K562 (cell line): ENCODE measurements around the gene COL23A1. TPM values are rescaled to one million over a fixed set of nuclear protein-coding genes. Genes with fewer than 3 reads are reported as not detected.

Experiments
- ATAC-seq: fragments of 200-7000 bp; cut with Tn5 transposase; 3 replicates; pipeline ENCODE4 v1.9.1; 2020; ENCODE audit warnings: moderate library complexity
- BruUV-seq: library from RNA; stranded (reverse); fragments of 400-500 nt; replicated peaks from 2 replicates; lab custom pipeline; 2021; lab: Mats Ljungman, UMichigan
- CTCF ChIA-PET: fragments of 300-600 bp; formaldehyde crosslinking; extraction: SDS; loops from one replicate; lab custom pipeline; 2021; ENCODE audit warnings: low intra/inter-chr PET ratio; lab: Yijun Ruan, JAX
- POLR2A ChIA-PET: fragments of 300-600, 350-650 bp; sonication (Branson Sonifier 250); formaldehyde crosslinking; extraction: SDS; loops from one replicate; lab custom pipeline; 2021; ENCODE audit warnings: antibody characterized with exemption, inconsistent platforms; lab: Yijun Ruan, JAX
- DNase-seq, 4 experiments: peaks; one replicate each; pipeline versions ENCODE4 v3.0.0 to v3.0.0-alpha.2; 2011 to 2018; ENCODE audit warnings: low spot score in 3 of 4, mixed read lengths in 3 of 4; ENCODE audit errors: extremely low read depth in 1 of 4
- FAIRE-seq: peaks from 2 replicates; lab custom pipeline; 2011; peaks lifted over from hg19 to GRCh38; lab: Jason Lieb, UNC
- H2AFZ ChIP-seq: 2 replicates; pipeline ENCODE4 v1.6.0; 2011; ENCODE audit warnings: low read depth, low read length, control low read depth, inconsistent platforms
- H3K27ac ChIP-seq: fragments of 200-600 bp; 3 replicates; pipeline ENCODE4 v1.8.0; 2011; ENCODE audit warnings: low read depth, mild to moderate bottlenecking, control low read depth, inconsistent platforms, low read length, moderate library complexity, mixed read lengths; ENCODE audit errors: extremely low read depth
- H3K27me3 ChIP-seq, 2 experiments: fragments of 300-600 bp in 1 of 2; 2 replicates in 1 of 2; 3 replicates in 1 of 2; pipeline versions ENCODE4 v1.6.0 to v1.8.0; 2011; ENCODE audit warnings: inconsistent platforms in 2 of 2, low read length in 2 of 2, mild to moderate bottlenecking in 1 of 2, mixed read lengths in 1 of 2, moderate library complexity in 1 of 2; ENCODE audit not compliant: control insufficient read depth in 2 of 2, insufficient read depth in 2 of 2
- H3K36me3 ChIP-seq: fragments of 300-600 bp; 3 replicates; pipeline ENCODE4 v1.8.0; 2011; ENCODE audit warnings: mild to moderate bottlenecking, low read length, inconsistent platforms; ENCODE audit not compliant: control insufficient read depth, insufficient read depth
- H3K4me1 ChIP-seq, 2 experiments: fragments of 200-600 bp in 1 of 2; replicated peaks in 1 of 2; 2 replicates in 1 of 2; 3 replicates in 1 of 2; pipeline versions ENCODE4 v1.5.1 to v1.8.0; 2011; ENCODE audit warnings: inconsistent platforms in 2 of 2, low read length in 2 of 2, mild to moderate bottlenecking in 1 of 2, mixed read lengths in 1 of 2, moderate library complexity in 1 of 2; ENCODE audit not compliant: control insufficient read depth in 2 of 2, insufficient read depth in 2 of 2
- H3K4me2 ChIP-seq: 2 replicates; pipeline ENCODE4 v1.6.1; 2011; ENCODE audit warnings: low read length, control low read depth, inconsistent platforms, mixed read lengths; ENCODE audit not compliant: insufficient read depth
- H3K4me3 ChIP-seq: fragments of 200-600 bp; sonication (generic), shearing (Covaris generic); 2 replicates; pipeline ENCODE4 v1.5.1; 2016; ENCODE audit warnings: control low read depth, inconsistent platforms
- H3K79me2 ChIP-seq: fragments of 200-600 bp; 3 replicates; pipeline ENCODE4 v1.8.0; 2011; ENCODE audit warnings: low read length, inconsistent platforms; ENCODE audit not compliant: control insufficient read depth, insufficient read depth
- H3K9ac ChIP-seq, 2 experiments: 2 replicates each; pipeline versions ENCODE4 v1.6.0 to v1.6.1; 2011; ENCODE audit warnings: low read depth in 2 of 2, low read length in 2 of 2, control low read depth in 1 of 2, inconsistent platforms in 1 of 2, mild to moderate bottlenecking in 1 of 2, mixed read lengths in 1 of 2; ENCODE audit not compliant: insufficient read depth in 1 of 2
- H3K9me1 ChIP-seq: one replicate; pipeline ENCODE4 v1.6.0; 2011; ENCODE audit warnings: inconsistent platforms, mild to moderate bottlenecking, low read length, moderate library complexity; ENCODE audit not compliant: control insufficient read depth, insufficient read depth
- H3K9me3 ChIP-seq: replicated peaks from 2 replicates; pipeline ENCODE4 v1.5.1; 2011; ENCODE audit warnings: low read depth, low read length, inconsistent platforms; ENCODE audit not compliant: control insufficient read depth, insufficient read depth
- H4K20me1 ChIP-seq: replicated peaks from 2 replicates; pipeline ENCODE4 v1.6.1; 2011; ENCODE audit warnings: low read length, inconsistent platforms, mixed read lengths; ENCODE audit not compliant: control insufficient read depth, insufficient read depth
- KDM4B ChIP-seq, 2 experiments: fragments of 450-650 bp in 1 of 2; sonication (generic) in 1 of 2; IDR thresholded peaks; 2 replicates each; pipeline ENCODE4 v1.6.1; 2016 to 2017; ENCODE audit warnings: borderline replicate concordance in 2 of 2, antibody characterized with exemption in 1 of 2, low read depth in 1 of 2, mild to moderate bottlenecking in 1 of 2
- SETDB1 ChIP-seq: IDR thresholded peaks from one replicate; pipeline ENCODE4 v1.6.1; 2012; ENCODE audit warnings: low read length, control low read depth, inconsistent platforms
- ZFP36 ChIP-seq: fragments of 150-350 bp; IDR thresholded peaks from 2 replicates; pipeline ENCODE4 v1.6.1; 2018; ENCODE audit warnings: low read length, low read depth; ENCODE audit not compliant: partially characterized antibody
- ZNF354B ChIP-seq: fragments of 250-450 bp; sonication (Bioruptor Pico); IDR thresholded peaks from 2 replicates; pipeline ENCODE4 v1.4.0; 2020
- ZNF436 ChIP-seq: fragments of 250-450, 450-650 bp; sonication (Bioruptor Pico); formaldehyde crosslinking; IDR thresholded peaks from 2 replicates; pipeline ENCODE4 v1.7.0; 2020; ENCODE audit warnings: mild to moderate bottlenecking
- WGBS: fragments of 100-300 bp; shearing (Covaris generic); methylation state at CpG from one replicate; pipeline ENCODE4 v1.1.6; 2016; ENCODE audit warnings: low coverage, mixed read lengths; ENCODE audit not compliant: insufficient coverage; ENCODE audit errors: missing lambda C conversion rate; 5-methylcytosine and 5-hydroxymethylcytosine counted together
- in situ Hi-C: fragments of 300-500 bp; cut with MboI; formaldehyde crosslinking; loops from 4 replicates; pipeline ENCODE4 v1.15.0; 2018; ENCODE audit warnings: inconsistent platforms, mixed read lengths
- intact Hi-C: fragments of 100-400 bp; cut with micrococcal nuclease; formaldehyde crosslinking; loops from 2 replicates; pipeline ENCODE4 v1.14.2; 2022
- polyA plus RNA-seq, 8 experiments: library from polyadenylated mRNA; depleted of rRNA in 4 of 8; stranded (reverse) in 5 of 8; unstranded in 3 of 8; fragments of >200 nt; fragmentation: Nextera tagmentation in 2 of 8; fragmentation: Illumina TruSeq in 1 of 8; extraction: Ambion mirVana in 2 of 8; extraction: Trizol in 1 of 8; gene quantifications; 2 replicates each; pipeline versions ENCODE4 v1.2.1 to v1.2.3, GENCODE V29; 2011 to 2014; ENCODE audit warnings: inconsistent platforms in 1 of 8, missing spikeins in 1 of 8
- total RNA-seq, 7 experiments: library from RNA; depleted of rRNA in 6 of 7; stranded (reverse); fragments of >200 nt in 6 of 7; fragmentation: Illumina TruSeq in 2 of 7; extraction: Trizol in 2 of 7; gene quantifications; 2 replicates each; pipeline versions ENCODE4 v1.2.1 to v1.2.3, GENCODE V29; 2011 to 2021; ENCODE audit warnings: low replicate concordance in 1 of 7
- TF ChIP-seq, protein P1 (sequence below): fragments of 450-650 bp; formaldehyde crosslinking; IDR thresholded peaks from 2 replicates; pipeline ENCODE4 v1.4.0; 2020; ENCODE audit warnings: mild to moderate bottlenecking, moderate library complexity

Gene COL23A1
- total and polyA plus RNA-seq, 9 of the 15 experiments (the other 6 are each of a cell fraction or from before 2014, with no cell fraction given): 0.09 TPM; not detected in 8

DNA sequence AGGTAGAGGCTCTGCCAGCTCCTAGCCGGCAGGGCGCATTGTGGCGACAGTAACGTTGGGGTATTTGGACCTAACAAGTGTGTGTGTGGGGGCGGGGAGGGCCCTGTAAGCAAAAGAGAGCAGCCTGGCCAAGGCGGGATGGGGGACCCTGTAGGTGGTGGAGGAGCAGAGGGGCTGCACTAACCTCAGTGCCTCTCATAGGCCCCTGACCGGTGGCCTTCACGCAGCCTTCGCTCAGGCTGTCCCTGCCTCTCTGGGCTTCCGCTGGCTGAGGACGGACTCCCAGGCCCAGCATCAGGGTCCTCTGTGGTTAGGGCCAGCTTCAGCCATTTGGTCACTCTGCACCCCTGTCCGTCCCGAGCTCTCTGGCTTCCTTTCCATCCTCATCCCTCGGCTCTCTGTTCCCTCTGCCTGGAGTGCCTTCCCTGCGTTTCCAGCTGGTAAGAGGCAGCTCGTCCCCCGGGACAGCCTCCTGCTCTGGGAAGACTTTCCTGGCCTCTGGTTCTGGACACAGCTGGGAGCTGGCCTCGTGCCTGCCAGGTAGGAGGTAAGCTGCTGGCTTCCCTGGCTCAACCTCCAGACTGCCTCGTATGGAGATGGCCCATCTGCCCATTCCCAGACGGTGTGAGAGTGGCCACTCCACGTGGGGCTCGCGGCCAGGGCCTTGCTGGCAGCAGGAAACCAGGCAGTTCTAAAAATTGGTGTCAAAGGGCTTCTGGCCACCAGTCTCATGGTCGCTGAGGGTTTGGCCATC is 318.3 kb downstream of the COL23A1 start (continued):
- TF ChIP-seq ZNF354B (no peak), KDM4B (IDR thresholded peaks at IDR 0.05; ENCODE audit: borderline replicate concordance in 2 of 2, low read depth in 1 of 2) (no peak)
- TF ChIP-seq, protein P1, sequence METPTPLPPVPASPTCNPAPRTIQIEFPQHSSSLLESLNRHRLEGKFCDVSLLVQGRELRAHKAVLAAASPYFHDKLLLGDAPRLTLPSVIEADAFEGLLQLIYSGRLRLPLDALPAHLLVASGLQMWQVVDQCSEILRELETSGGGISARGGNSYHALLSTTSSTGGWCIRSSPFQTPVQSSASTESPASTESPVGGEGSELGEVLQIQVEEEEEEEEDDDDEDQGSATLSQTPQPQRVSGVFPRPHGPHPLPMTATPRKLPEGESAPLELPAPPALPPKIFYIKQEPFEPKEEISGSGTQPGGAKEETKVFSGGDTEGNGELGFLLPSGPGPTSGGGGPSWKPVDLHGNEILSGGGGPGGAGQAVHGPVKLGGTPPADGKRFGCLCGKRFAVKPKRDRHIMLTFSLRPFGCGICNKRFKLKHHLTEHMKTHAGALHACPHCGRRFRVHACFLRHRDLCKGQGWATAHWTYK: no peak

DNA sequence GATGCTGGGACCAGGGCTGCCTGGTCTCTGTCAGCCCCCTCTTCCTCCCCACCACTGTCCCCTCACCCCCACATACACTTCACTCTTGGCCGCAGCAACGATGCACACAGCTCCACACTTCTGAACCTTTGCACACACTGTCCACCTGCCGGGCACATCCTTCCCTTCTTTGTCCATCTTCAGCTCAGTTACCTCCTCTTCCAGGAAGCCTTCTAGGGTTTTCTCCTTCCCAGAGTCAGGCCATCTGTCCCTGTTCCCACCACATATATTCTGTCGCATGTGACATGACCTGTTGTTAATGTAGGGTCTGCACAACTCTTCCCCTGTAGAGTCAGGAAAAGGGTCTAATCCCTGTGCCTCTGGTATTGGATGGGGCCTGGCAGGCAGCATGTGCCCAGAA is 319.0 kb downstream of the COL23A1 start:
- FAIRE-seq: no peak
- H3K9me3 ChIP-seq: peaks cover 4% of the 10 kb centered on the region; the same call in 1 of the 2 replicates
- ATAC-seq: no peak
- no peaks in the 10 kb centered on the region for H3K9me1 ChIP-seq
- intact Hi-C loops (no loop called here), in situ Hi-C loops (no loop called here)
- no peak overlapping the region for H3K27ac ChIP-seq
- H3K4me1 ChIP-seq: peaks cover 0 to 6% of the 10 kb centered on the region in 2 experiments; a peak in 1 of 5 replicates
- WGBS: 2% methylated on average over 4 of the region's 4 CpGs
- no peaks in the 10 kb centered on the region for H3K79me2 ChIP-seq
- H2AFZ ChIP-seq: no peak overlapping the region
- H3K27me3 ChIP-seq: peaks cover 23 to 89% of the 10 kb centered on the region in 2 experiments; a peak in 4 of 5 replicates
- H3K4me3 ChIP-seq: no peak overlapping the region
- no peak for DNase-seq
- H3K36me3 ChIP-seq: no peaks in the 10 kb centered on the region
- TF ChIP-seq SETDB1 (no peak), ZFP36 (peak; percentile 95), ZNF436 (CRISPR knock-in tag) (0 out of 2 replicates have a peak, but pooled peaks have one; percentile 37)
- ChIA-PET POLR2A (interaction anchor here (0.6 to 1.2 kb wide), 4 partner anchors 13 to 343 kb away, joined by 3 to 4 read pairs (median 3); no protein-coding TSS in a partner anchor), CTCF (no interaction called here)
- H4K20me1 ChIP-seq: no peaks in the 10 kb centered on the region
- no TSS peak for BruUV-seq
- no peak overlapping the region for H3K4me2 ChIP-seq
- H3K9ac ChIP-seq: no peak overlapping the region; a peak in 1 of 4 replicates
